Measurements from ENCODE around the gene SLC2A9. TPM values are rescaled to one million over a fixed set of nuclear protein-coding genes. Genes with fewer than 3 reads are reported as not detected.
"Not testable (repeated sequence)": the region's sequence is repeated elsewhere in the genome, so short reads cannot be mapped to it uniquely, and the experiment has no call there.

SLC2A9 gene
- total RNA-seq, 1 donor from 2014 or later: 0.72 TPM

- no peak for DNase-seq (ENCODE audit: low read depth)
These were observed 21.2 kb downstream of the SLC2A9 start for GRCh38 chr4:9999956-10000561.

GRCh38 chr4:9997886-9998285 is 23.4 kb downstream of the SLC2A9 start:
- DNase-seq (ENCODE audit: low read depth): no peak

- no peak for DNase-seq (ENCODE audit: low read depth)
These were observed 24.8 kb downstream of the SLC2A9 start for GRCh38 chr4:9996319-9997110.

- DNase-seq (ENCODE audit: low read depth): no peak
These were observed 26.9 kb downstream of the SLC2A9 start for GRCh38 chr4:9994246-9994847.

GRCh38 chr4:9989918-9990635 is 31.2 kb downstream of the SLC2A9 start:
- DNase-seq (ENCODE audit: low read depth): no peak

GRCh38 chr4:9988933-9989332 is 32.4 kb downstream of the SLC2A9 start:
- no peak for DNase-seq (ENCODE audit: low read depth)

GRCh38 chr4:9988363-9988749 is 32.9 kb downstream of the SLC2A9 start:
- no peak for DNase-seq (ENCODE audit: low read depth)

GRCh38 chr4:9987749-9988362 is 33.4 kb downstream of the SLC2A9 start:
- no peak for DNase-seq (ENCODE audit: low read depth)

- no peak for DNase-seq (ENCODE audit: low read depth)
These were observed 36.7 kb downstream of the SLC2A9 start for GRCh38 chr4:9984621-9985020.

- no peak for DNase-seq (ENCODE audit: low read depth)
These were observed 38.1 kb downstream of the SLC2A9 start for GRCh38 chr4:9983211-9983610.

GRCh38 chr4:9981899-9982298 is 39.4 kb downstream of the SLC2A9 start:
- not testable (repeated sequence) for DNase-seq (ENCODE audit: low read depth)

GRCh38 chr4:9980898-9981297 is 40.4 kb downstream of the SLC2A9 start:
- no peak for DNase-seq (ENCODE audit: low read depth)

GRCh38 chr4:9979101-9979701 is 42.1 kb downstream of the SLC2A9 start:
- no peak for DNase-seq (ENCODE audit: low read depth)

GRCh38 chr4:9977518-9978031 is 43.7 kb downstream of the SLC2A9 start:
- DNase-seq (ENCODE audit: low read depth): no peak

GRCh38 chr4:9976781-9977180 is 44.5 kb downstream of the SLC2A9 start:
- DNase-seq (ENCODE audit: low read depth): peak; percentile 6

GRCh38 chr4:9976293-9976692 is 45.0 kb downstream of the SLC2A9 start:
- no peak for DNase-seq (ENCODE audit: low read depth)

GRCh38 chr4:9971711-9972110 is 49.6 kb downstream of the SLC2A9 start:
- DNase-seq (ENCODE audit: low read depth): no peak

- DNase-seq (ENCODE audit: low read depth): no peak
These were observed 50.8 kb downstream of the SLC2A9 start for GRCh38 chr4:9970399-9971011.

GRCh38 chr4:9969526-9970398 is 51.5 kb downstream of the SLC2A9 start:
- DNase-seq (ENCODE audit: low read depth): no peak
